AG04450 (cell line): ENCODE data around the gene ARF1. TPM values are rescaled to one million over a fixed set of nuclear protein-coding genes. Genes with fewer than 3 reads are reported as not detected.

Source experiments
- CTCF ChIA-PET: fragments of 300-600, 350-600 bp; formaldehyde crosslinking; extraction: SDS; loops from one replicate; lab custom pipeline; 2022; ENCODE audit warnings: antibody characterized with exemption, inconsistent platforms; lab: Charles Lee
- POLR2A ChIA-PET: fragments of 350-600 bp; formaldehyde crosslinking; extraction: SDS; loops from one replicate; lab custom pipeline; 2021; ENCODE audit warnings: antibody characterized with exemption, inconsistent platforms; lab: Yijun Ruan, JAX
- DNase-seq: peaks from one replicate; pipeline ENCODE4 v3.0.0-alpha.2; 2011; ENCODE audit warnings: low read depth, low spot score
- H3K27ac ChIP-seq: one replicate; pipeline ENCODE4 v1.5.1; 2012; ENCODE audit warnings: low read depth, low read length, control low read depth
- H3K27me3 ChIP-seq: one replicate; pipeline ENCODE4 v1.6.0; 2012; ENCODE audit warnings: low read length; ENCODE audit not compliant: control insufficient read depth, insufficient read depth
- H3K4me3 ChIP-seq: 2 replicates; pipeline ENCODE4 v1.5.1; 2011; ENCODE audit warnings: mild to moderate bottlenecking, low read depth, low read length, control low read depth
- H3K9me3 ChIP-seq: 2 replicates; pipeline ENCODE4 v1.5.1; 2012; ENCODE audit warnings: low read length; ENCODE audit not compliant: control insufficient read depth, insufficient read depth
- CTCF ChIP-seq: IDR thresholded peaks from 2 replicates; pipeline ENCODE4 v1.5.1; 2011; ENCODE audit warnings: low read depth, low read length, control low read depth, inconsistent platforms
- polyA plus RNA-seq: library from polyadenylated mRNA; depleted of rRNA; stranded (reverse); fragments of >200 nt; gene quantifications from 2 replicates; pipeline ENCODE4 v1.2.3, GENCODE V29; 2011

The ARF1 gene
- polyA plus RNA-seq, 1 experiment, result 445 TPM

DNA sequence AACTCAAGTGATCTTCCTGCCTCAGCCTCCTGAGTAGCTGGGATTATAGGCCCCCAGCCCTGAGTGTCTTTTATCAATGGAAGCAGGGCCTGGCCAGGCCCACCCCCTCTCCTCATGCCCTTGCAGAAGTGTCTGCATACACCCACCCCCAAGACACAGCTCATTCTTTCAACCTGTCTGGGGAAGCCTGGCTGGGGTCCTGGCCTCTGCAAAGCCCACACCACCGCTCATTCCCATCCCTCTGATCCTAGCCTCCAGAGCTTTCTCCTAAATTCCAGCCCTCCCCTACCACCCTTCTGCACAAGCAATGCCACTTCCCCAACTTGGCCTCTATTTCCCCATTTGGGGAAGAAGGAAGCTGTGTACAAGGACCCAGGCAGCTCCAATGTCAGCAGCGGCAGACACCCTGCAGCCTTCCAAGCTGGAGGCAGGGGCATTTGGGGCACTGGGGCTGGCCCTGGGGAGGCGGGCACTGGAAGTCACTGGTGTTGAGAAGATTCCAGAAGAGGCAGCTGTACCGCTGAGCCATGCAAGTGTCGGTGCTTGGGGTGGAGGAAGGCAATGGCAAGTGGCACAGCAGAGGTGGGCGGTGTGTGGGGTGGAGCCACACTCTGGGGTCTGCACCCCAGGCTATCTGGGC is 33.7 kb upstream of the ARF1 start:
- no peak for DNase-seq

GRCh38 chr1:228050571-228051231 is 31.8 kb upstream of the ARF1 start:
- Histone ChIP-seq H3K27me3 (peaks cover 4% of the 10 kb centered on the region), H3K27ac (no peak overlapping the region), H3K4me3 (no peak overlapping the region), H3K9me3 (no peaks in the 10 kb centered on the region; the same call in 1 of the 2 replicates)
- POLR2A ChIA-PET, result no interaction called here
- TF ChIP-seq CTCF, result no peak
- CTCF ChIA-PET, result no interaction called here
- no peak for DNase-seq

More for the DNA sequence above, 33.7 kb upstream of the ARF1 start:
- no peak for TF ChIP-seq CTCF
- ChIA-PET POLR2A (no interaction called here), CTCF (no interaction called here)
- no peak overlapping the region for H3K27ac ChIP-seq
- H3K9me3 ChIP-seq, result no peaks in the 10 kb centered on the region; the same call in 1 of the 2 replicates
- H3K27me3 ChIP-seq, result peaks cover 12% of the 10 kb centered on the region
- H3K4me3 ChIP-seq, result no peak overlapping the region

GRCh38 chr1:228058172-228058948 is 24.1 kb upstream of the ARF1 start:
- Histone ChIP-seq H3K9me3 (peaks cover 16% of the 10 kb centered on the region), H3K27ac (no peak overlapping the region), H3K27me3 (peaks cover 46% of the 10 kb centered on the region), H3K4me3 (no peak overlapping the region)
- POLR2A ChIA-PET, result no interaction called here
- TF ChIP-seq CTCF, result no peak
- CTCF ChIA-PET, result interaction anchor here (0.5 kb wide), 1 partner anchor 108 kb away, joined by 4 read pairs; no protein-coding TSS in a partner anchor
- no peak for DNase-seq

DNA sequence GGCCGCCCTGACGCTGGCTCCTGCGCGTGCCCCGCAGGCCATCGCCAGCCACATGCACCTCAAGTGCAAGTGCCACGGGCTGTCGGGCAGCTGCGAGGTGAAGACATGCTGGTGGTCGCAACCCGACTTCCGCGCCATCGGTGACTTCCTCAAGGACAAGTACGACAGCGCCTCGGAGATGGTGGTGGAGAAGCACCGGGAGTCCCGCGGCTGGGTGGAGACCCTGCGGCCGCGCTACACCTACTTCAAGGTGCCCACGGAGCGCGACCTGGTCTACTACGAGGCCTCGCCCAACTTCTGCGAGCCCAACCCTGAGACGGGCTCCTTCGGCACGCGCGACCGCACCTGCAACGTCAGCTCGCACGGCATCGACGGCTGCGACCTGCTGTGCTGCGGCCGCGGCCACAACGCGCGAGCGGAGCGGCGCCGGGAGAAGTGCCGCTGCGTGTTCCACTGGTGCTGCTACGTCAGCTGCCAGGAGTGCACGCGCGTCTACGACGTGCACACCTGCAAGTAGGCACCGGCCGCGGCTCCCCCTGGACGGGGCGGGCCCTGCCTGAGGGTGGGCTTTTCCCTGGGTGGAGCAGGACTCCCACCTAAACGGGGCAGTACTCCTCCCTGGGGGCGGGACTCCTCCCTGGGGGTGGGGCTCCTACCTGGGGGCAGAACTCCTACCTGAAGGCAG is 23.4 kb upstream of the ARF1 start:
- CTCF ChIA-PET, result no interaction called here
- peaks cover 16% of the 10 kb centered on the region for H3K9me3 ChIP-seq
- TF ChIP-seq CTCF, result no peak
- H3K27me3 ChIP-seq, result peaks cover 45% of the 10 kb centered on the region
- H3K4me3 ChIP-seq, result no peak overlapping the region
- POLR2A ChIA-PET, result no interaction called here
- no peak overlapping the region for H3K27ac ChIP-seq
- no peak for DNase-seq
